BLaER1 (cell line): ENCODE results near the gene BLMH.
"Not testable (repeated sequence)": the region's sequence is repeated elsewhere in the genome, so short reads cannot be mapped to it uniquely, and the experiment has no call there.

ENCODE experiments used
- H3K27ac ChIP-seq: shearing (Covaris generic); formaldehyde crosslinking; 2 replicates; pipeline ENCODE4 v1.8.1; 2022
- H3K27me3 ChIP-seq: shearing (Covaris generic); formaldehyde crosslinking; 2 replicates; pipeline ENCODE4 v1.8.1; 2022
- H3K36me3 ChIP-seq: shearing (Covaris generic); formaldehyde crosslinking; 2 replicates; pipeline ENCODE4 v1.8.1; 2022
- H3K4me1 ChIP-seq: shearing (Covaris generic); formaldehyde crosslinking; 2 replicates; pipeline ENCODE4 v1.8.1; 2022
- H3K4me2 ChIP-seq: shearing (Covaris generic); formaldehyde crosslinking; 2 replicates; pipeline ENCODE4 v1.8.1; 2022
- H3K4me3 ChIP-seq: shearing (Covaris generic); formaldehyde crosslinking; 2 replicates; pipeline ENCODE4 v1.8.1; 2022
- H3K9ac ChIP-seq: shearing (Covaris generic); formaldehyde crosslinking; 2 replicates; pipeline ENCODE4 v1.8.1; 2022
- H3K9me3 ChIP-seq: shearing (Covaris generic); formaldehyde crosslinking; 2 replicates; pipeline ENCODE4 v1.8.1; 2022
- H4K20me1 ChIP-seq: shearing (Covaris generic); formaldehyde crosslinking; 2 replicates; pipeline ENCODE4 v1.8.1; 2022
- Cebpa-rat ChIP-seq: shearing (Covaris generic); IDR thresholded peaks from 2 replicates; pipeline ENCODE4 v1.8.1; 2022

BLMH gene

GRCh38 chr17:30210901-30211300 is 80.8 kb downstream of the BLMH start:
- no peak overlapping the region for H3K4me3 ChIP-seq
- H3K27me3 ChIP-seq = no peaks in the 10 kb centered on the region
- no peaks in the 10 kb centered on the region for H3K36me3 ChIP-seq
- no peaks in the 10 kb centered on the region for H4K20me1 ChIP-seq
- H3K9ac ChIP-seq = no peak overlapping the region
- H3K4me1 ChIP-seq = peaks cover 11% of the 10 kb centered on the region
- H3K4me2 ChIP-seq = no peak overlapping the region
- TF ChIP-seq Cebpa-rat = no peak
- no peaks in the 10 kb centered on the region for H3K9me3 ChIP-seq
- H3K27ac ChIP-seq = no peak overlapping the region

- peaks cover 11% of the 10 kb centered on the region for H3K4me1 ChIP-seq
- no peak overlapping the region for H3K4me3 ChIP-seq
- no peak overlapping the region for H3K9ac ChIP-seq
- H4K20me1 ChIP-seq = no peaks in the 10 kb centered on the region
- no peak overlapping the region for H3K27ac ChIP-seq
- no peak overlapping the region for H3K4me2 ChIP-seq
- H3K9me3 ChIP-seq = no peaks in the 10 kb centered on the region
- no peaks in the 10 kb centered on the region for H3K36me3 ChIP-seq
- no peak for TF ChIP-seq Cebpa-rat
- no peaks in the 10 kb centered on the region for H3K27me3 ChIP-seq
Observed at GRCh38 chr17:30210366-30210765, 81.4 kb downstream of the BLMH start.

GRCh38 chr17:30209930-30210329 is 81.8 kb downstream of the BLMH start:
- Histone ChIP-seq H3K4me2 (no peak overlapping the region), H3K9ac (no peak overlapping the region), H3K4me1 (peaks cover 11% of the 10 kb centered on the region), H3K9me3 (no peaks in the 10 kb centered on the region), H3K27me3 (no peaks in the 10 kb centered on the region), H4K20me1 (no peaks in the 10 kb centered on the region), H3K27ac (no peak overlapping the region), H3K36me3 (no peaks in the 10 kb centered on the region), H3K4me3 (no peak overlapping the region)
- TF ChIP-seq Cebpa-rat = no peak

DNA sequence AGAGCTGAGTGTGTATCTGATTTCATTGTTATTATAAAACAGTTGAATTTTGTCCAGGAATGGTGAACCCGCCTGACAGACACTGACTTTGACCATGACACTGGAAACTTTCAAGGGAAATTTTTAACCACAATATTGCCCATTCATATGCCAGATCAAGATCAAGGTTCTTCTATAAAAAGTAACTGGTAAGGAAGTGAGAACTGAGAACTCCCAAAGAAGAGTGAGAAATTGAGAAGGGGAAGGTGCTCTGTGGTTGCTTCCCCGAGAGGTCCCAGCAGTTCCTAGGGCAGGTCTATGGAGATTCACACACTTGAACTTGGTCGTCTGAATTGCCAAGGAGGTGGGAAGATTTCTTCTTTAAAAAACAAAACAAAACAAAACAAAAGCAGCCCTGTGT is 83.5 kb downstream of the BLMH start:
- Histone ChIP-seq H3K9ac (no peak overlapping the region), H4K20me1 (no peaks in the 10 kb centered on the region), H3K27me3 (no peaks in the 10 kb centered on the region), H3K4me2 (peak overlapping the region; percentile 26; the same call in 1 of the 2 replicates), H3K36me3 (no peaks in the 10 kb centered on the region), H3K4me3 (no peak overlapping the region), H3K9me3 (no peaks in the 10 kb centered on the region), H3K4me1 (peaks cover 11% of the 10 kb centered on the region), H3K27ac (no peak overlapping the region)
- no peak for TF ChIP-seq Cebpa-rat

DNA sequence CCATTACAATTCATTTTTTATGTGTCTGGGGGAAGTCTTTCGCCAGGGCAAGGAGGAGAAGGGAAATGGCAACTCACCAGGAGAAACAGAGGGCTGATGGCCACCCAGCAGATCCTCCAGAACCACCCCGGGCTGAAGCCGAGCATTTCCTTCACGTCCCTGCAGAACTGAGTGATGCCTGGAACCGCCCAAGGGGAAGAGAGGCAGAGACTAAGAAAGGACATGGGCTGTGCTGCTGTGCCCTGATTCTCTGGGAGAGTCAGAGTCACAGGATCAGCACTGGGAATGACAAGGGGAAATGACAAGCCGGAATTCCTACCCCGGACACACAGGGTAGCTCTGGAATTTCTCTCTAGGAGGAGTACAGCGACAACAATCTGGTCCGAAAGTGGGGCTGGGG is 84.1 kb downstream of the BLMH start:
- no peaks in the 10 kb centered on the region for H4K20me1 ChIP-seq
- no peak overlapping the region for H3K9ac ChIP-seq
- H3K36me3 ChIP-seq = no peaks in the 10 kb centered on the region
- H3K9me3 ChIP-seq = no peaks in the 10 kb centered on the region
- no peaks in the 10 kb centered on the region for H3K27me3 ChIP-seq
- TF ChIP-seq Cebpa-rat = no peak
- H3K4me1 ChIP-seq = peaks cover 11% of the 10 kb centered on the region
- peak overlapping the region; percentile 26; the same call in 1 of the 2 replicates for H3K4me2 ChIP-seq
- H3K27ac ChIP-seq = no peak overlapping the region
- H3K4me3 ChIP-seq = no peak overlapping the region

GRCh38 chr17:30203471-30203981 is 88.2 kb downstream of the BLMH start:
- no peak for TF ChIP-seq Cebpa-rat
- no peak overlapping the region for H3K4me2 ChIP-seq
- H4K20me1 ChIP-seq = no peaks in the 10 kb centered on the region
- no peak overlapping the region for H3K27ac ChIP-seq
- no peak overlapping the region for H3K4me3 ChIP-seq
- H3K27me3 ChIP-seq = no peaks in the 10 kb centered on the region
- peaks cover 9% of the 10 kb centered on the region for H3K4me1 ChIP-seq
- no peaks in the 10 kb centered on the region for H3K36me3 ChIP-seq
- H3K9me3 ChIP-seq = no peaks in the 10 kb centered on the region
- H3K9ac ChIP-seq = no peak overlapping the region

DNA sequence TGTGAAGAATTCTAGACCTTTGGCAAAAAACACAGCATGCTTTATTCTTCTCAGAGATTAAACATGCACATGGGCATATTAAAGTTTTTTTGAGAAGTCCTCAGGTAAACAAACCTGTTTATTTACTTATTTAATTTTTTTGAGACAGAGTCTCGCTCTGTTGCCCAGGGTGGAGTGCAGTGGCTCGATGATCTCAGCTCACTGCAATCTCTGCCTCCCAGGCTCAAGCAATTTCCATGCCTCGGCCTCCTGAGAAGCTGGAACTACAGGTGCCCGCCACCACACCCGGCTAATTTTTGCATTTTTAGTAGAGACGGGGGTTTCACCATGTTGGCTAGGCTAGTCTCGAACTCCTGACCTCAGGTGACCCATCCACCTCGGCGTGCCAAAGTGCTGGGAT is 91.1 kb downstream of the BLMH start:
- H3K9ac ChIP-seq, H3K27ac ChIP-seq, H3K36me3 ChIP-seq, H3K4me1 ChIP-seq, H3K4me2 ChIP-seq, H3K9me3 ChIP-seq, H3K27me3 ChIP-seq, H3K4me3 ChIP-seq, H4K20me1 ChIP-seq: not testable (repeated sequence)

- H4K20me1 ChIP-seq = no peaks in the 10 kb centered on the region
- H3K9me3 ChIP-seq = no peaks in the 10 kb centered on the region
- no peaks in the 10 kb centered on the region for H3K36me3 ChIP-seq
- H3K4me1 ChIP-seq = no peaks in the 10 kb centered on the region
- no peak overlapping the region for H3K27ac ChIP-seq
- no peak overlapping the region for H3K4me3 ChIP-seq
- H3K27me3 ChIP-seq = no peaks in the 10 kb centered on the region
- no peak for TF ChIP-seq Cebpa-rat
- H3K9ac ChIP-seq = no peak overlapping the region
- no peak overlapping the region for H3K4me2 ChIP-seq
Observed at GRCh38 chr17:30200106-30200505, 91.6 kb downstream of the BLMH start.

- no peak overlapping the region for H3K4me3 ChIP-seq
- H3K4me2 ChIP-seq = no peak overlapping the region
- H3K9me3 ChIP-seq = no peaks in the 10 kb centered on the region
- no peak overlapping the region for H3K9ac ChIP-seq
- no peaks in the 10 kb centered on the region for H4K20me1 ChIP-seq
- H3K27me3 ChIP-seq = no peaks in the 10 kb centered on the region
- H3K27ac ChIP-seq = no peak overlapping the region
- no peak for TF ChIP-seq Cebpa-rat
- H3K4me1 ChIP-seq = no peaks in the 10 kb centered on the region
- H3K36me3 ChIP-seq = no peaks in the 10 kb centered on the region
Observed at GRCh38 chr17:30199600-30199999, 92.1 kb downstream of the BLMH start.
